Stimulated activated CD8-positive, alpha-beta memory T cell treated with anti-CD3 and anti-CD28 coated beads, Interleukin-2, amount 100 ng/mL, for 48 hours (primary cell): ENCODE measurements around the gene PKP1.
A peak's percentile ranks its signal among the peaks of the same experiment; 100 is the strongest.

Experiments used
- DNase-seq, 2 donors: peaks; one replicate each; pipeline ENCODE4 v3.0.0-alpha.2; 2020; ENCODE audit warnings: low read depth in 2 of 2

Gene PKP1

DNA sequence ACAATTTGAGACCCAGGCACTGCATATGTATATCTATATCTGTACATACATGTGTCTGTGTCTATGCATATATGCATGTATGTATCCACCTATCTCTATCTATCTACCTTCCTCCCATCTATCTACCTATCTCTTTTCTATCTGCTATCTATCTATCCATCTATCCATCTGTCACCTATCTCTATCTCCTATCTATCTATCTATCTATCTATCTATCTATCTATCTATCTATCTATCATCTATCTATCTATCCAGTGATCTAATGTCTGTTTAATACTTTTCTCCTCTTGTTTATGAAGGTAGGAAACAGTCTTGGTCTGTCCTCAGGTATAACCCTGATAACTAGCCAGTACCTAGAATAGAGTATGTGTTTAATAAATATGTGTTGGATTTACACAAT lies 68.3 kb downstream of the PKP1 start:
- no peak for DNase-seq

DNA sequence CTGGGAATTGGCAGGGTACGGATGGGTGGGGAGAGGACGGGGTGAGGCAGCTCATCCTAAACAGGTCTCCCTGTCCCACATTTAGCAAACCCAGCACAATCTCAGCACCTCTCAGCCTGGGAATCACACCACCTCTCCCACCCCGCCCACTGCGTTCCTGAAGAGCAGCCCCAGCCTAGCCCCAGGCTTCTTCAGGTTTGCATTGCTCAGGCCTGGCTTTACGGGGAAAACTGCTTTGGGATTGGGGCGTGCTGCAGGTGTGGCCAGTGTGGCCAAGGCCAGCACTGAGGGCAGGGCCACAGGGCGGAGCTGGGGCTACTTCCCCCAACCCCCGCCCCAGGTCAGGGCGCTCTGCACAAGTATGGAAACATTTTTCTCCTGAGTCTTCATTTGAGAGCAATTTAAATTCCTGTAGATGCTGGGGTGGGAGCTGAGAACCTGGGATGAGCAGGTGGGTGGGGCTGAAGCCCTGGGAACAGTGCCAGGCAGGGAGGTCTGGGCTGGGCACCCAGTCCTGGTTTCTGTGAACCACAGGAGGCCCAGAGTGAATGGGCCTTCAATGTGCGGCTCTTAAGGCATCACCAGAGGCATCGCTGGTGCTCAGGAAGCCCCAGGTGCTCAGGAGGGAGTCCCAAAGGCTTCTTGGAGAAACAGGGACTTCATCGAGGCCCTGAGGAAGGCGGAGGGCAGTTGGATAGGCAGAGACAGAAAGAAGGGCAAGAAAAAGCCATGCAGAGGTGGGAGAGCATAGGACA lies 70.1 kb downstream of the PKP1 start:
- DNase-seq: no peak

- no peak for DNase-seq
Observed at GRCh38 chr1:201354151-201354900, 71.0 kb downstream of the PKP1 start.

GRCh38 chr1:201354901-201355295 lies 71.6 kb downstream of the PKP1 start:
- DNase-seq: no peak

DNA sequence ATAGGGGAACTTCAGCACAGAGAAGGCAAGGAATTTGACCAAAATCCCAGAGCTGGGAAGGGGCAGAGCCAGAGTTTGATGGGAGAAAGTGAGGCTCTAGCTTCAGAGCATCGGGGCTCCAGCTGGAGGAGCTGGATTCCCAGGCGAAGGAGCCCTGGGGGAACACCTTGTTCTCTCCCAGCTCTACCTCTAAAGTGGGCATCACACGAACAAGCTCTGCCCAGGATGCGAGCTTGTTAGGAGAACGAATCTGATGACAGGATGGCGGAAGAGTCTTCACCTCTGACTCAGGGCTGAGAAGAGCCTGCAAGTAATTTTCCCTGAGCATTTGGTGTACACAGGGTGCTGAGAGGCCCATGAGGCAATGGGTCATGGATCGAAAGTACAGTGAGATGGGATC lies 72.2 kb downstream of the PKP1 start:
- DNase-seq: no peak

GRCh38 chr1:201356236-201356635 lies 72.9 kb downstream of the PKP1 start:
- no peak for DNase-seq

DNA sequence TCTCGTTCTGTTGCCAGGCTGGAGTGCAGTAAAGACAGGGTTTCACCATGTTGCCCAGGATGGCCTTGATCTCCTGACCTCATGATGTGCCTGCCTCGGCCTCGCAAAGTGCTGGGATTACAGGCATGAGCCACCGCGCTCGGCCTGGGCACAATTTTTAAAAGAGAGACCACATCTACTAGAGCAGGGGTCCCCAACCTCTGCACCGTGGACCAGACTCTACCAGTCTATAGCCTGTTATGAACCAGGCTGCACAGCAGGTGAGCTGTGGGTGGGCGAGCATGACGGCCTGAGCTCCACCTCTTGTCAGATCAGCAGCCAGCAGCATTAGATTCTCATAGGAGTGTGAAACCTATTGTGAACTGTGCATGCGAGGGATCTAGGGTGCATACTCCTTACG lies 73.4 kb downstream of the PKP1 start:
- DNase-seq: no peak

DNA sequence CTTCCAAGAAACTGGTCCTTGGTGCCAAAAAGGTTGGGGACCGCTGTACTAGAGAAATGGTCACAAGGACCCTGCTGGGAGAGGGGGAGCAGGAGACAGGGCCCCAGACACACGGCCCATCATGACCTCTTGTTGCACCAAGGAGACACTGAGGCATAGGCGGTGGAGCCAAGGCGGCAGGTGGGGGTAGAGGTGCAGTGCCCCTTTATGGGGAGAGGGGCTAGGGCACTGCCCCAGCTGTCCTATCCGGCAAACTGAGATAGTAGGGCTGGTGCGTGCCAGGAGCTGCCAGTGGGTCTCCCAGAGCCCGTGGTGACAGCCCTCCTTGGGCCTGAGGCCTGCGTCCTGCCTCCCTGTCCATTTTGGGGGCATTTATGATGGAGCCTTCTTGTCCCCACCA lies 73.9 kb downstream of the PKP1 start:
- no peak for DNase-seq

GRCh38 chr1:201357636-201358348 lies 74.5 kb downstream of the PKP1 start:
- no peak for DNase-seq

DNA sequence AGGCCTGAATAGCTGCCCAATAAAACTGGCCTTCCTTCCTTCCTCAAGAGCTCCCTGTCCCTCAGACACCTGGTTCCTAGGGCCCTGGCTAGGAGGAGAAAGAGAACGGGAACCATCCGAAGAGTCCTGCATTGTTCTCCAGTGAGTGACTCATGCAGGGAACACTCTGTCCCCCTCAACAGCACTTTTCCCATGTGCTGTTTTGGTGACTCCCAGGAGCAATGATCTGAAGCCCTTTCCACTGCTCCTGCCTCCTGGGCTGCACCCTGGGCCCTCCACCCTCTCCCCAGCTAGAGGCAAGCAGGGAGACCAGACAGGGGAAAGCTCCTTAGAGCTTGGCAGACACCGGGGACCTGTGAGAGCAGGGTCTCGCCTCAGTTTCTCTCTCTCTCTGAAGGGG lies 75.3 kb downstream of the PKP1 start:
- DNase-seq: no peak

DNA sequence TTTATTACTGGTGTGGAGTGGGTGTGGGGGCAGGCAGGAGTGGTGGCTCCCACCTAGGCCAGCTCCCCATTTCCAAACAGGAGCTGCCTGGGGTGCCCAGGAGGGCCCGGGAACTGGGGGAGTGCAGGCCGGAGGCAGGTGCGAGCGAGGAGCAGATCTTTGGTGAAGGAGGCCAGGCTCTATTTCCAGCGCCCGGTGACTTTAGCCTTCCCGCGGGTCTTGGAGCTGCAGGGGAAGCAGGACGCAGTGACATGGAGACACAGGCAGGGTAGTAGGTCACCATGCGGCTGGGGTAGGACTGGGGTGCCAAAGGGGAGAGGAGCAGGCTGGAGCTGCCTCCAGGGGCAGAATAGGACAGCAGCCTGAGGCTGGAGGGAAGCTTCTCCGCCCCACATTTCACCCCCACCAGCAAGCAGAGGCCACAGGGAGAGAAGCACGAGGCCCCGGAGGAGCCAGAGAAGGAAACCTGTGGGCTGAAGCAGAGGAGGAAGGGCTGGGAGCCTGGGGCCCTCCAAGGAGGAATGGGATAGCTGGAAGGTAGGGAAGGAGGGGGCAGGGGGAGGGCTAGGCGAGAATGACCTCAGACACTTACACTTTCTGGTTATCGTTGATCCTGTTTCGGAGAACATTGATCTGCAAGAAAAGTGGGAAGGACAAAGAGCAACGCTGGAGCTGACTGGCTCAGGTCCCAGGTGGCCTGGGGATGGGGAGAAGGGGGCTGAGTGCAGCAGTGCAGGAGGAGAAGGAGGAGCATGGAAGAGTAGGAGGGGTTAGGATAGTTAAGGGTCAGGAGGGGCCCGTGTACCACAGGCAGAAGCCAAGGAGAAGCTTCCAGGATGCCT lies 75.9 kb downstream of the PKP1 start:
- DNase-seq: no peak

DNA sequence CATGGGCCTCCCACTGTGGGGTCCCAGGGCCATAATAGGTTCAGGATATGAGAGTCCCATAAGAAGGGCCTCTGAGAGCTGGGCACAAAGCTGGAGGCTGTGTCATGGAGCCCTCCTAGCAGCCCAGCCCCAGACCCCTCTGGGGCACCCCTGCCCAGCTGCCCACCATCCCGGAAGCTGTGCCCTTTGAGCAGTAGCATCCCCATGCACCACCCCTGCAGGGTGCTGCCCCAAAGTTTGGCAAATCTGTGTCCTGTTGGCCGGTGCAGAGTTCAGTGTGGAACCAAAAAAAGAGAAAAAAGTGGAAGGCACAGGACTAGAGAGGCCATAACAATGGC lies 76.5 kb downstream of the PKP1 start:
- no peak for DNase-seq

- DNase-seq: no peak
Observed at GRCh38 chr1:201360486-201360885, 77.2 kb downstream of the PKP1 start.

DNA sequence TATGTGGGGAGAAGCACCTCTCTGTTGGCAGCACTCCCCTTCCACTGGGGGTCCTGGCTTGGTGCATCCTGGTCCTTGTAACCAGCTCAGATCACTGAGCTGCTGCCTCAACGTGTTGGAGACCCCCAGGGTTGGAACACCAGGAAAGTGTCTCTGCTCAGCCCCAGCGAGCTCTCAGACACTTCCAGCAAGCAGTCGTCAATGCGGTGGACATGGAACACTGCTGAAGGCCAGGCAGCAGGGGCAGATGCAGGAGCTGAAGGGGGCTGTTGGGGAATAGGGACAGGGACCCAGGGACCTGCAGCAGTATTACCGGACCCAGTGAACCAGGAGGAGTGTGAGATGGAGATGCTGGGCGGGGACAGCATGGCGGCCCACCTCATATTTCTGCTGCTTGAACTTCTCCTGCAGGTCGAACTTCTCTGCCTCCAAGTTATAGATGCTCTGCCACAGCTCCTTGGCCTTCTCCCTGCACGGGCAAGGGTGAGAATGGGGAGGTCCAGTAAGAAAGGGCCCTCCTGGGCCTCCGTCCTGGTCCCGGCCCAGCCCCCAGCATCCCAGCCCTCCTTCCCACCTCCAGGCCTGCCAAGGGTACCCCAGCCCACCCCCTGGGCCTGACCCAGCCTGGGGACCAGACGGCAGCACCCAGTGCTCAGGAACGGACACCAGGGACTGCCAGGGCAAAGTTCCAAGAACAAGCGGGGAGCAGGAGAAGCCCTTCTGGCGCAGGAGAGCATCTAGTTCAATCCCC lies 77.8 kb downstream of the PKP1 start:
- no peak for DNase-seq

GRCh38 chr1:201361652-201362504 lies 78.6 kb downstream of the PKP1 start:
- peak; percentile 13 to 20 for DNase-seq

DNA sequence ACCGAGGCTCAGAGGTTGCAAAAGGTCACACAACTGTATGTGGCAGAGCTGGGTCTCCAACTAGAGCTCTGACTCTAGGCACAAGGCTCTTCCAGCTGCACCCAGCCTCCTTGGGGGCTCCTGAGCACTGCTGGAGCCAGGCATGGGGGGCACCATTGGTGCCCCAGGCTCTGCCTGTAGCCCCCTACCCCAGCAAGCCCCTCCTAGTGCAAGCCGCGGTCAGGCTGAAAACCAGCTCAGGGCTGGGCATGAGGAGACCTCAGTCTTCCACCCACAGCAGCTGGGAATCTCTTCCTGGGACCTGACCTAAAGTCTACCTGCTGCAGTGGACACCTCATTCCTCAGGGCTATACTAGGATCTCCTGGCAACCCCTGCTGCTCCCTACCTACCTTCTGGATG lies 79.6 kb downstream of the PKP1 start:
- DNase-seq: no peak

DNA sequence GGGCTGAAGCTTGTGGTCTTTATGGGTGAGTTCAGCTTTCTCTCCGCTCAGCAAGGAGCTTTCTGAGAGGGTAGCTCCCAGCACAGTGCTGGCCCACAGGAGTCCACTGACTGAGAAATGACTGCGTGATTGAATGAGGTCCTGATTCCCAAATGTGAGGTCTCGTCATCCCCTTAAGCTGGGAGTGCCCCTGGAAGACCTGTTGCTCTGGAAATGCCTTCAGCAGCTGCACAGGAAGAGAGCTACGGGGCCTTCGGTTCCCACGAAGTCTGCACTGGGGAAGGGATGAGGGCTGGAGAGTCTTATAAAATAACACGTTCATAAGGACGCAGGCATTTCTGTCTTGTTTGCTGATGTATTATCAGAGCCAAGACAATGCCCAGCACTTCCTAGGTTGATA lies 80.2 kb downstream of the PKP1 start:
- DNase-seq: no peak

DNA sequence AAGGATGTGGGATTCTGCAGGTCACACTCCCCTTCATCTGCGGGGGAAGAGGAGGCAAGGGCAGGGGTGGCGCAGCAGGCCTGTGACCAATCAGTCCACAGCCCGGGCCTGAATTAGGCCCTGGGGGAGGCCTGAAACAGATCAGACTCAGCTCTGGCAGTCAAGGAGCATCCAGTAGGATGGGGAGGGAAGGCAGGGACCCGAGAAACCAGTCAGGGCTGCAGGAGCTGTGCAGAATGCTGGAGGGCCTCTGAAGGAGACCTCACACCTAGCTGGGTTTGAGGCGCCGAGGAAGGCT lies 81.5 kb downstream of the PKP1 start:
- no peak for DNase-seq

GRCh38 chr1:201365251-201365650 lies 81.9 kb downstream of the PKP1 start:
- no peak for DNase-seq

DNA sequence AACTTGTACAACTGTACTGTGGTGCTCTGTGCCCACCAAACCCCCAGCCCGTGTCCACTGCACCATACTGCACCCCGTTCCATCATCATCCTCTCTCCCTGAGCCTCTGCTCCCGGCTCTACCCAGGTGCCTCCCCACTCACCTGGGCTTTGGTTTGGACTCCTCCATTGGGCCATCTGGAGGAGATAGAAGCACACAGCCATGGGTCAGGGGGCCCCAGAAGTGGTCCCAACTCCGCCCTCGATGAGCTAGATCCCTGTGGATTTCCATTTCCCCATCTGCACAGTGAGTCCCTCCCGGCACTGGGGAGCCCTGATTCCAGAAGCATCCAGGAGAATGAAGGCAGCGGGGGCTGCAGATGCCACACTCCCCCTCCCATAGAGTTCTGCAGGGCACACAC lies 83.4 kb downstream of the PKP1 start:
- no peak for DNase-seq

DNA sequence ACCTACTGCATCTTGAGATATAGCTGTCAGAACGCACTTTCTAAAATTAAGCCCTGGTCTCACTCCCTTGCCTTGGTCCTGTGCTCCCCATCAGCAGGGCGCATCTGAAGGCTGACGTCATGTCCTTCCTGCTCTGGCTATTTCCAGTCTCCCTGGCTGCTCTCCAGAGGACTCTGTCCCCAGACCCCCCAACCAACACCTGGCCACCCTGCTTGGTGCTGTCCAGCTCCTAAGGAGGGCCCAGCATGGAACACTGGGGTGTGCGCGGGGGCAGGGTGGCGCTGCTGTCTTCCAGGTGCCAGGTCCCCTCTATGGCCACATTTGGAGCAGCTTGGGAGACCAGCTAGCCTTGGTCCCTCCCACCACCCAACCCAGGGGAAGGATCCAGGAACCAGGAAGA lies 85.9 kb downstream of the PKP1 start:
- no peak for DNase-seq
